HL-60 (cell line): ENCODE data around the gene GRIK1.

ENCODE experiments used
- DNase-seq, 2 experiments: peaks; one replicate each; pipeline ENCODE4 v3.0.0-alpha.2; 2010 to 2020; ENCODE audit warnings: low read depth in 1 of 2, low spot score in 1 of 2
- H3K27ac ChIP-seq: fragments of 250-450 bp; sonication (Bioruptor Pico); replicated peaks from 2 replicates; pipeline ENCODE4 v1.5.1; 2020; ENCODE audit warnings: mild to moderate bottlenecking, moderate library complexity
- H3K27me3 ChIP-seq: fragments of 250-450 bp; sonication (Bioruptor Pico); 2 replicates; pipeline ENCODE4 v1.5.1; 2021; ENCODE audit warnings: mild to moderate bottlenecking, moderate library complexity; ENCODE audit not compliant: insufficient read depth, poor library complexity, severe bottlenecking
- H3K4me3 ChIP-seq: replicated peaks from 2 replicates; pipeline ENCODE4 v1.5.1; 2011; ENCODE audit warnings: mild to moderate bottlenecking, control low read depth, low read length; ENCODE audit not compliant: insufficient read depth
- CTCF ChIP-seq: IDR thresholded peaks from one replicate; pipeline ENCODE4 v1.5.1; 2011; ENCODE audit warnings: low read length, control low read depth, inconsistent platforms; ENCODE audit not compliant: insufficient read depth
- GABPA ChIP-seq: IDR thresholded peaks from 2 replicates; pipeline ENCODE4 v1.6.1; 2012; ENCODE audit warnings: low read depth
- POLR2AphosphoS5 ChIP-seq: IDR thresholded peaks from 2 replicates; pipeline ENCODE4 v1.6.1; 2012; ENCODE audit warnings: low read depth
- REST ChIP-seq: IDR thresholded peaks from 2 replicates; pipeline ENCODE4 v1.6.1; 2012; ENCODE audit warnings: low read depth; ENCODE audit not compliant: insufficient replicate concordance
- SPI1 ChIP-seq: IDR thresholded peaks from 2 replicates; pipeline ENCODE4 v1.6.1; 2012; ENCODE audit warnings: low read depth, mild to moderate bottlenecking, borderline replicate concordance

GRIK1 gene

GRCh38 chr21:29943885-29944284, 4.1 kb upstream of the GRIK1 start:
- H3K27me3 ChIP-seq: peaks cover 28% of the 10 kb centered on the region
- no peak for TF ChIP-seq CTCF
- no peak for TF ChIP-seq REST
- TF ChIP-seq SPI1: no peak
- TF ChIP-seq POLR2AphosphoS5: no peak
- TF ChIP-seq GABPA: no peak
- H3K27ac ChIP-seq: no peak overlapping the region
- no peak for DNase-seq
- H3K4me3 ChIP-seq: no peak overlapping the region

GRCh38 chr21:29942034-29942433, 2.2 kb upstream of the GRIK1 start:
- peaks cover 42% of the 10 kb centered on the region for H3K27me3 ChIP-seq
- no peak overlapping the region for H3K4me3 ChIP-seq
- no peak for TF ChIP-seq GABPA
- no peak for TF ChIP-seq CTCF
- TF ChIP-seq REST: no peak
- no peak for TF ChIP-seq SPI1
- no peak for TF ChIP-seq POLR2AphosphoS5
- H3K27ac ChIP-seq: no peak overlapping the region
- no peak for DNase-seq

DNA sequence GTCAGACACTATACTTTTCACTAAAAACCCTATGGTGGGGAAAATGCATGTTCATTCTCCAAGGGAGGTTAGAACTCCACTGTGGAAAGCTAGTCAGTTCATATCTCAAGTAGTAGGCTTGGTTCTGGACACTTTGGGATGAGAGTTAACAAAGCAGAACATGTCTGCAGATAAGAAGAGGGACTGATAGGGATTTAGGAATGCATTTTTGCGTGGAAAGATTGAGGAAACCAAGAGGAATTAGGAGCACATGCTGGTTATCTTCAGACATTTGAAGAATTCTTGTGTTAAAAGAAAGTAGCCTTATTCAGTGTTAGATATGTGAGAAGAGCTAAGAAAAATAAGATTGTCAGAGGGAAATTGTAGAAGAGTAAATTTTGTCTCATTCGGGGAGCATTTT, 1.2 kb upstream of the GRIK1 start:
- Histone ChIP-seq H3K4me3 (no peak overlapping the region), H3K27me3 (peaks cover 42% of the 10 kb centered on the region), H3K27ac (no peak overlapping the region)
- TF ChIP-seq CTCF: no peak
- DNase-seq: no peak

GRCh38 chr21:29940361-29940760, 565 bp upstream of the GRIK1 start:
- H3K27ac ChIP-seq: no peak overlapping the region
- no peak for DNase-seq
- H3K4me3 ChIP-seq: no peak overlapping the region
- TF ChIP-seq REST (no peak), POLR2AphosphoS5 (no peak), SPI1 (no peak), GABPA (no peak), CTCF (no peak)
- peaks cover 42% of the 10 kb centered on the region for H3K27me3 ChIP-seq
